K562 (cell line): ENCODE data around the gene LILRB3. TPM values are rescaled to one million over a fixed set of nuclear protein-coding genes. Genes with fewer than 3 reads are reported as not detected.

Experiments
- ATAC-seq: fragments of 200-7000 bp; cut with Tn5 transposase; 3 replicates; pipeline ENCODE4 v1.9.1; 2020; ENCODE audit warnings: moderate library complexity
- BruUV-seq: library from RNA; stranded (reverse); fragments of 400-500 nt; replicated peaks from 2 replicates; lab custom pipeline; 2021; lab: Mats Ljungman, UMichigan
- CTCF ChIA-PET: fragments of 300-600 bp; formaldehyde crosslinking; extraction: SDS; loops from one replicate; lab custom pipeline; 2021; ENCODE audit warnings: low intra/inter-chr PET ratio; lab: Yijun Ruan, JAX
- POLR2A ChIA-PET: fragments of 300-600, 350-650 bp; sonication (Branson Sonifier 250); formaldehyde crosslinking; extraction: SDS; loops from one replicate; lab custom pipeline; 2021; ENCODE audit warnings: antibody characterized with exemption, inconsistent platforms; lab: Yijun Ruan, JAX
- DNase-seq, 4 experiments: peaks; one replicate each; pipeline versions ENCODE4 v3.0.0 to v3.0.0-alpha.2; 2011 to 2018; ENCODE audit warnings: low spot score in 3 of 4, mixed read lengths in 3 of 4; ENCODE audit errors: extremely low read depth in 1 of 4
- FAIRE-seq: peaks from 2 replicates; lab custom pipeline; 2011; peaks lifted over from hg19 to GRCh38; lab: Jason Lieb, UNC
- H2AFZ ChIP-seq: 2 replicates; pipeline ENCODE4 v1.6.0; 2011; ENCODE audit warnings: low read depth, low read length, control low read depth, inconsistent platforms
- H3K27ac ChIP-seq: fragments of 200-600 bp; 3 replicates; pipeline ENCODE4 v1.8.0; 2011; ENCODE audit warnings: low read depth, mild to moderate bottlenecking, control low read depth, inconsistent platforms, low read length, moderate library complexity, mixed read lengths; ENCODE audit errors: extremely low read depth
- H3K27me3 ChIP-seq, 2 experiments: fragments of 300-600 bp in 1 of 2; 2 replicates in 1 of 2; 3 replicates in 1 of 2; pipeline versions ENCODE4 v1.6.0 to v1.8.0; 2011; ENCODE audit warnings: inconsistent platforms in 2 of 2, low read length in 2 of 2, mild to moderate bottlenecking in 1 of 2, mixed read lengths in 1 of 2, moderate library complexity in 1 of 2; ENCODE audit not compliant: control insufficient read depth in 2 of 2, insufficient read depth in 2 of 2
- H3K36me3 ChIP-seq: fragments of 300-600 bp; 3 replicates; pipeline ENCODE4 v1.8.0; 2011; ENCODE audit warnings: mild to moderate bottlenecking, low read length, inconsistent platforms; ENCODE audit not compliant: control insufficient read depth, insufficient read depth
- H3K4me1 ChIP-seq, 2 experiments: fragments of 200-600 bp in 1 of 2; replicated peaks in 1 of 2; 2 replicates in 1 of 2; 3 replicates in 1 of 2; pipeline versions ENCODE4 v1.5.1 to v1.8.0; 2011; ENCODE audit warnings: inconsistent platforms in 2 of 2, low read length in 2 of 2, mild to moderate bottlenecking in 1 of 2, mixed read lengths in 1 of 2, moderate library complexity in 1 of 2; ENCODE audit not compliant: control insufficient read depth in 2 of 2, insufficient read depth in 2 of 2
- H3K4me2 ChIP-seq: 2 replicates; pipeline ENCODE4 v1.6.1; 2011; ENCODE audit warnings: low read length, control low read depth, inconsistent platforms, mixed read lengths; ENCODE audit not compliant: insufficient read depth
- H3K4me3 ChIP-seq: fragments of 200-600 bp; sonication (generic), shearing (Covaris generic); 2 replicates; pipeline ENCODE4 v1.5.1; 2016; ENCODE audit warnings: control low read depth, inconsistent platforms
- H3K79me2 ChIP-seq: fragments of 200-600 bp; 3 replicates; pipeline ENCODE4 v1.8.0; 2011; ENCODE audit warnings: low read length, inconsistent platforms; ENCODE audit not compliant: control insufficient read depth, insufficient read depth
- H3K9ac ChIP-seq, 2 experiments: 2 replicates each; pipeline versions ENCODE4 v1.6.0 to v1.6.1; 2011; ENCODE audit warnings: low read depth in 2 of 2, low read length in 2 of 2, control low read depth in 1 of 2, inconsistent platforms in 1 of 2, mild to moderate bottlenecking in 1 of 2, mixed read lengths in 1 of 2; ENCODE audit not compliant: insufficient read depth in 1 of 2
- H3K9me1 ChIP-seq: one replicate; pipeline ENCODE4 v1.6.0; 2011; ENCODE audit warnings: inconsistent platforms, mild to moderate bottlenecking, low read length, moderate library complexity; ENCODE audit not compliant: control insufficient read depth, insufficient read depth
- H3K9me3 ChIP-seq: replicated peaks from 2 replicates; pipeline ENCODE4 v1.5.1; 2011; ENCODE audit warnings: low read depth, low read length, inconsistent platforms; ENCODE audit not compliant: control insufficient read depth, insufficient read depth
- H4K20me1 ChIP-seq: replicated peaks from 2 replicates; pipeline ENCODE4 v1.6.1; 2011; ENCODE audit warnings: low read length, inconsistent platforms, mixed read lengths; ENCODE audit not compliant: control insufficient read depth, insufficient read depth
- ADNP ChIP-seq: fragments of 200-800 bp; sonication (Bioruptor generic); IDR thresholded peaks from 2 replicates; pipeline ENCODE4 v1.6.1; 2016; ENCODE audit warnings: missing genetic modification characterization, missing compliant biosample characterization
- HCFC1 ChIP-seq: IDR thresholded peaks from 2 replicates; pipeline ENCODE4 v1.6.1; 2012; ENCODE audit warnings: low read depth, low read length, improper control_type of control experiment
- KLF13 ChIP-seq: fragments of 450-650 bp; IDR thresholded peaks from 2 replicates; pipeline ENCODE4 v1.6.1; 2016; ENCODE audit warnings: missing genetic modification characterization, low read depth, mild to moderate bottlenecking, missing compliant biosample characterization, moderate library complexity, borderline replicate concordance
- MAFF ChIP-seq: IDR thresholded peaks from 2 replicates; pipeline ENCODE4 v1.6.1; 2012; ENCODE audit warnings: low read length, improper control_type of control experiment
- MED1 ChIP-seq: sonication (generic); formaldehyde crosslinking; IDR thresholded peaks from 2 replicates; pipeline ENCODE4 v1.8.1; 2023; ENCODE audit warnings: missing genetic modification reagents, borderline replicate concordance
- POLR2G ChIP-seq: fragments of 200-400 bp; formaldehyde crosslinking; IDR thresholded peaks from 2 replicates; pipeline ENCODE4 v1.6.1; 2017; ENCODE audit warnings: low read depth, mild to moderate bottlenecking, antibody characterized with exemption, low read length, moderate library complexity
- RBFOX2 ChIP-seq: fragments of 200-400 bp; formaldehyde crosslinking; IDR thresholded peaks from 2 replicates; pipeline ENCODE4 v1.6.1; 2017; ENCODE audit warnings: low read depth, mild to moderate bottlenecking, low read length, moderate library complexity
- SMC3 ChIP-seq: conservative IDR thresholded peaks from 2 replicates; pipeline ENCODE4 v1.6.1; 2011; ENCODE audit warnings: low read depth, low read length, improper control_type of control experiment; ENCODE audit not compliant: insufficient read depth
- TSC22D4 ChIP-seq: fragments of 450-650 bp; IDR thresholded peaks from 2 replicates; pipeline ENCODE4 v1.6.1; 2016; ENCODE audit warnings: missing genetic modification characterization, missing biosample characterization, control low read depth
- ZC3H4 ChIP-seq: sonication (generic); formaldehyde crosslinking; IDR thresholded peaks from 2 replicates; pipeline ENCODE4 v1.9.0; 2021; ENCODE audit warnings: missing genetic modification reagents, borderline replicate concordance
- ZNF384 ChIP-seq: IDR thresholded peaks from 2 replicates; pipeline ENCODE4 v1.6.1; 2012; ENCODE audit warnings: low read depth, low read length, improper control_type of control experiment
- ZNF444 ChIP-seq: fragments of 250-450 bp; sonication (Bioruptor Pico); IDR thresholded peaks from 2 replicates; pipeline ENCODE4 v1.4.0; 2020; ENCODE audit warnings: mild to moderate bottlenecking, moderate library complexity
- WGBS: fragments of 100-300 bp; shearing (Covaris generic); methylation state at CpG from one replicate; pipeline ENCODE4 v1.1.6; 2016; ENCODE audit warnings: low coverage, mixed read lengths; ENCODE audit not compliant: insufficient coverage; ENCODE audit errors: missing lambda C conversion rate; 5-methylcytosine and 5-hydroxymethylcytosine counted together
- in situ Hi-C: fragments of 300-500 bp; cut with MboI; formaldehyde crosslinking; loops from 4 replicates; pipeline ENCODE4 v1.15.0; 2018; ENCODE audit warnings: inconsistent platforms, mixed read lengths
- intact Hi-C: fragments of 100-400 bp; cut with micrococcal nuclease; formaldehyde crosslinking; loops from 2 replicates; pipeline ENCODE4 v1.14.2; 2022
- polyA plus RNA-seq, 8 experiments: library from polyadenylated mRNA; depleted of rRNA in 4 of 8; stranded (reverse) in 5 of 8; unstranded in 3 of 8; fragments of >200 nt; fragmentation: Nextera tagmentation in 2 of 8; fragmentation: Illumina TruSeq in 1 of 8; extraction: Ambion mirVana in 2 of 8; extraction: Trizol in 1 of 8; gene quantifications; 2 replicates each; pipeline versions ENCODE4 v1.2.1 to v1.2.3, GENCODE V29; 2011 to 2014; ENCODE audit warnings: inconsistent platforms in 1 of 8, missing spikeins in 1 of 8
- total RNA-seq, 7 experiments: library from RNA; depleted of rRNA in 6 of 7; stranded (reverse); fragments of >200 nt in 6 of 7; fragmentation: Illumina TruSeq in 2 of 7; extraction: Trizol in 2 of 7; gene quantifications; 2 replicates each; pipeline versions ENCODE4 v1.2.1 to v1.2.3, GENCODE V29; 2011 to 2021; ENCODE audit warnings: low replicate concordance in 1 of 7
- TF ChIP-seq, protein P1 (sequence below), 2 experiments: IDR thresholded peaks; 2 replicates each; pipeline ENCODE4 v1.6.1; 2011; ENCODE audit warnings: borderline replicate concordance in 1 of 2, control low read depth in 1 of 2, low read depth in 1 of 2, low read length in 1 of 2, mild to moderate bottlenecking in 1 of 2, mixed read lengths in 1 of 2, moderate library complexity in 1 of 2; ENCODE audit not compliant: insufficient read depth in 1 of 2, insufficient read length in 1 of 2, poor library complexity in 1 of 2, severe bottlenecking in 1 of 2; ENCODE audit errors: extremely low read depth in 1 of 2

LILRB3 gene
- total and polyA plus RNA-seq, 9 of the 15 experiments (the other 6 are each of a cell fraction or from before 2014, with no cell fraction given), result 0.01 to 0.09 TPM; not detected in 7

GRCh38 chr19:54180691-54181091 lies 42.1 kb downstream of the LILRB3 start:
- no peak for ATAC-seq
- BruUV-seq, result no TSS peak
- H3K4me3 ChIP-seq, result no peak overlapping the region
- peak in 1 of 4 experiments; percentile 4 for DNase-seq
- intact Hi-C loops, result no loop called here
- H3K79me2 ChIP-seq, result peaks cover 4% of the 10 kb centered on the region; the same call in 1 of the 3 replicates
- TF ChIP-seq KLF13 (no peak), ZNF384 (no peak), HCFC1 (no peak), RBFOX2 (peak; percentile 40; the same call in 1 of the 2 replicates), POLR2G (peak; percentile 33; the same call in 1 of the 2 replicates), ZNF444 (CRISPR knock-in tag) (no peak), MED1 (CRISPR knock-in tag) (no peak), ADNP (tag) (no peak), MAFF (no peak), ZC3H4 (CRISPR knock-in tag) (no peak), SMC3 (no peak), TSC22D4 (no peak)
- TF ChIP-seq, protein P1, sequence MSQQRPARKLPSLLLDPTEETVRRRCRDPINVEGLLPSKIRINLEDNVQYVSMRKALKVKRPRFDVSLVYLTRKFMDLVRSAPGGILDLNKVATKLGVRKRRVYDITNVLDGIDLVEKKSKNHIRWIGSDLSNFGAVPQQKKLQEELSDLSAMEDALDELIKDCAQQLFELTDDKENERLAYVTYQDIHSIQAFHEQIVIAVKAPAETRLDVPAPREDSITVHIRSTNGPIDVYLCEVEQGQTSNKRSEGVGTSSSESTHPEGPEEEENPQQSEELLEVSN (IDR thresholded peaks at IDR 0.05; ENCODE audit: borderline replicate concordance in 1 of 2, extremely low read depth in 1 of 2, insufficient read depth in 1 of 2, insufficient read length in 1 of 2, low read depth in 1 of 2, low read length in 1 of 2, poor library complexity in 1 of 2, severe bottlenecking in 1 of 2), result no peak
- H3K9me3 ChIP-seq, result no peaks in the 10 kb centered on the region
- POLR2A ChIA-PET, result interaction anchor here (0.9 to 1.7 kb wide), 3 partner anchors 9 to 28 kb away, joined by 3 to 10 read pairs (median 4); partner anchors contain the start of gene MBOAT7
- H4K20me1 ChIP-seq, result no peaks in the 10 kb centered on the region; the same call in 1 of the 2 replicates
- peak overlapping the region in 1 of 2 experiments; percentile 35; a peak in 1 of 4 replicates for H3K9ac ChIP-seq
- WGBS, result 83% methylated on average over 4 of the region's 37 CpGs
- H3K4me1 ChIP-seq, result peaks cover 0 to 11% of the 10 kb centered on the region in 2 experiments; a peak in 2 of 5 replicates
- H2AFZ ChIP-seq, result no peak overlapping the region
- H3K27me3 ChIP-seq, result no peaks in the 10 kb centered on the region
- no peak for FAIRE-seq
- H3K27ac ChIP-seq, result no peak overlapping the region
- no peak overlapping the region for H3K4me2 ChIP-seq
- CTCF ChIA-PET, result no interaction called here
- in situ Hi-C loops, result no loop called here
- peaks cover 64% of the 10 kb centered on the region; the same call in 2 of the 3 replicates for H3K36me3 ChIP-seq
- H3K9me1 ChIP-seq, result peaks cover 3% of the 10 kb centered on the region
